HepG2 (cell line): Measurements from ENCODE around the gene TOB1. TPM values are rescaled to one million over a fixed set of nuclear protein-coding genes. Genes with fewer than 3 reads are reported as not detected.

ENCODE experiments used
- BRCA1 ChIP-seq: sonication (generic); formaldehyde crosslinking; IDR thresholded peaks from 2 replicates; pipeline ENCODE4 v1.4.0; 2020; ENCODE audit warnings: missing genetic modification reagents
- CTCF ChIP-seq: sonication (generic); formaldehyde crosslinking; IDR thresholded peaks from 2 replicates; pipeline ENCODE4 v1.5.0; 2020; ENCODE audit warnings: mild to moderate bottlenecking, missing genetic modification reagents, moderate library complexity
- ELF4 ChIP-seq: sonication (generic); formaldehyde crosslinking; IDR thresholded peaks from 2 replicates; pipeline ENCODE4 v1.5.0; 2020; ENCODE audit warnings: missing genetic modification reagents, mild to moderate bottlenecking, moderate library complexity, borderline replicate concordance
- FOXC1 ChIP-seq: sonication (generic); formaldehyde crosslinking; IDR thresholded peaks from 2 replicates; pipeline ENCODE4 v1.8.0; 2022; ENCODE audit warnings: mild to moderate bottlenecking, missing genetic modification reagents, borderline replicate concordance
- HNF1A ChIP-seq, 2 experiments: sonication (generic) in 1 of 2; formaldehyde crosslinking in 1 of 2; IDR thresholded peaks; 2 replicates each; pipeline versions ENCODE4 v1.4.0 to v1.6.1; 2016 to 2020; ENCODE audit warnings: borderline replicate concordance in 1 of 2, low read depth in 1 of 2, mild to moderate bottlenecking in 1 of 2, missing genetic modification reagents in 1 of 2
- NFAT5 ChIP-seq: sonication (generic); formaldehyde crosslinking; IDR thresholded peaks from 2 replicates; pipeline ENCODE4 v1.4.0; 2020; ENCODE audit warnings: missing genetic modification reagents
- TAF1 ChIP-seq: sonication (generic); formaldehyde crosslinking; IDR thresholded peaks from 2 replicates; pipeline ENCODE4 v1.4.0; 2020; ENCODE audit warnings: missing genetic modification reagents
- TARDBP ChIP-seq: sonication (generic); formaldehyde crosslinking; IDR thresholded peaks from 2 replicates; pipeline ENCODE4 v1.8.0; 2022; ENCODE audit warnings: mild to moderate bottlenecking, missing genetic modification reagents
- USF2 ChIP-seq, 2 experiments: sonication (generic) in 1 of 2; formaldehyde crosslinking in 1 of 2; IDR thresholded peaks; 2 replicates each; pipeline versions ENCODE4 v1.5.1 to v1.6.1; 2011 to 2020; ENCODE audit warnings: borderline replicate concordance in 1 of 2, low read depth in 1 of 2, low read length in 1 of 2, mild to moderate bottlenecking in 1 of 2, missing genetic modification reagents in 1 of 2, moderate library complexity in 1 of 2
- ZNF124 ChIP-seq: sonication (generic); formaldehyde crosslinking; IDR thresholded peaks from 2 replicates; pipeline ENCODE4 v1.4.0; 2020; ENCODE audit warnings: missing genetic modification reagents
- ZNF224 ChIP-seq: sonication (generic); formaldehyde crosslinking; IDR thresholded peaks from 2 replicates; pipeline ENCODE4 v1.5.0; 2020; ENCODE audit warnings: mild to moderate bottlenecking, missing genetic modification reagents
- ZNF570 ChIP-seq: sonication (generic); formaldehyde crosslinking; IDR thresholded peaks from 2 replicates; pipeline ENCODE4 v1.4.0; 2020; ENCODE audit warnings: mild to moderate bottlenecking, missing genetic modification reagents, borderline replicate concordance
- ZNF652 ChIP-seq: IDR thresholded peaks from 2 replicates; pipeline ENCODE4 v1.6.1; 2016; ENCODE audit warnings: low read depth, borderline replicate concordance
- polyA plus RNA-seq, 8 experiments: library from polyadenylated mRNA; depleted of rRNA in 3 of 8; stranded (reverse) in 7 of 8; unstranded in 1 of 8; fragments of >200 nt; fragmentation: Illumina TruSeq in 4 of 8; extraction: Trizol in 4 of 8; gene quantifications; 2 replicates each; pipeline versions ENCODE4 v1.2.1 to v1.2.3, GENCODE V29; 2011 to 2016; ENCODE audit warnings: low read depth in 4 of 8, missing spikeins in 1 of 8, mixed read lengths in 1 of 8; ENCODE audit not compliant: insufficient read depth in 1 of 8
- total RNA-seq, 5 experiments: library from RNA; depleted of rRNA; stranded (reverse); fragments of >200 nt; fragmentation: Illumina TruSeq; extraction: Trizol; gene quantifications; 2 replicates each; pipeline ENCODE4 v1.2.3, GENCODE V29; 2016; ENCODE audit warnings: low read depth in 1 of 5

Gene TOB1
- total and polyA plus RNA-seq, 2 of the 13 experiments (the other 11 are each of a cell fraction or from before 2014, with no cell fraction given), result 21.9 to 57.7 TPM

- TF ChIP-seq USF2 (IDR thresholded peaks at IDR 0.05; ENCODE audit: low read depth, low read length) (no peak), USF2 (CRISPR knock-in tag; IDR thresholded peaks at IDR 0.05; ENCODE audit: borderline replicate concordance) (no peak; the same call in 1 of the 2 replicates), ZNF570 (no peak), ZNF124 (peak; percentile 75; the same call in 1 of the 2 replicates), ELF4 (CRISPR knock-in tag) (no peak; the same call in 1 of the 2 replicates), TARDBP (CRISPR knock-in tag) (peak; percentile 86), ZNF224 (CRISPR knock-in tag) (no peak), ZNF652 (CRISPR knock-in tag) (peak; percentile 43), CTCF (CRISPR knock-in tag) (0 out of 2 replicates have a peak, but pooled peaks have one; percentile 18), HNF1A (IDR thresholded peaks at IDR 0.05; ENCODE audit: low read depth) (no peak), HNF1A (CRISPR knock-in tag; IDR thresholded peaks at IDR 0.05; ENCODE audit: borderline replicate concordance) (peak; percentile 66), BRCA1 (CRISPR knock-in tag) (peak; percentile 94), FOXC1 (CRISPR knock-in tag) (peak; percentile 80; the same call in 1 of the 2 replicates), NFAT5 (CRISPR knock-in tag) (peak; percentile 98), TAF1 (CRISPR knock-in tag) (peak; percentile 99)
Observed at GRCh38 chr17:50866261-50866949, at the start of gene TOB1 (continued).
